KOPT-K1 (cell line): ENCODE measurements around the gene LRRIQ1.
"Not testable (repeated sequence)": the region's sequence is repeated elsewhere in the genome, so short reads cannot be mapped to it uniquely, and the experiment has no call there.

ENCODE experiments used
- H3K27ac ChIP-seq: fragments of 200-600 bp; sonication (generic); 2 replicates; pipeline ENCODE4 v1.5.1; 2016; ENCODE audit warnings: antibody characterized with exemption, mild to moderate bottlenecking, low read depth, low read length; ENCODE audit not compliant: poor library complexity, severe bottlenecking
- H3K36me3 ChIP-seq: fragments of 200-600 bp; sonication (generic); 2 replicates; pipeline ENCODE4 v1.5.1; 2017; ENCODE audit warnings: antibody characterized with exemption, mild to moderate bottlenecking, low read length, moderate library complexity; ENCODE audit not compliant: insufficient read depth
- H3K9me3 ChIP-seq: fragments of 200-600 bp; sonication (generic); 2 replicates; pipeline ENCODE4 v1.5.1; 2017; ENCODE audit warnings: antibody characterized with exemption, low read length, mild to moderate bottlenecking; ENCODE audit not compliant: insufficient read depth, poor library complexity, severe bottlenecking

The LRRIQ1 gene

GRCh38 chr12:85095501-85095900 is 59.4 kb downstream of the LRRIQ1 start:
- no peak overlapping the region for H3K27ac ChIP-seq
- H3K9me3 ChIP-seq: no peaks in the 10 kb centered on the region
- H3K36me3 ChIP-seq: no peaks in the 10 kb centered on the region

- Histone ChIP-seq H3K27ac (no peak overlapping the region), H3K36me3 (no peaks in the 10 kb centered on the region), H3K9me3 (no peaks in the 10 kb centered on the region)
Observed at GRCh38 chr12:85130646-85131045, 94.5 kb downstream of the LRRIQ1 start.

- no peaks in the 10 kb centered on the region for H3K36me3 ChIP-seq
- H3K27ac ChIP-seq: no peak overlapping the region
- H3K9me3 ChIP-seq: no peaks in the 10 kb centered on the region
Observed at GRCh38 chr12:85138833-85139232, 102.7 kb downstream of the LRRIQ1 start.

- no peak overlapping the region for H3K27ac ChIP-seq
- H3K36me3 ChIP-seq: no peaks in the 10 kb centered on the region
- H3K9me3 ChIP-seq: no peaks in the 10 kb centered on the region
Observed at GRCh38 chr12:85147331-85147730, 111.2 kb downstream of the LRRIQ1 start.

- Histone ChIP-seq H3K36me3 (no peaks in the 10 kb centered on the region), H3K27ac (no peak overlapping the region), H3K9me3 (no peaks in the 10 kb centered on the region)
Observed at GRCh38 chr12:85152311-85152729, 116.2 kb downstream of the LRRIQ1 start.

GRCh38 chr12:85155791-85156190 is 119.6 kb downstream of the LRRIQ1 start:
- H3K36me3 ChIP-seq: no peaks in the 10 kb centered on the region
- H3K27ac ChIP-seq: no peak overlapping the region
- no peaks in the 10 kb centered on the region for H3K9me3 ChIP-seq

GRCh38 chr12:85156569-85156968 is 120.4 kb downstream of the LRRIQ1 start:
- Histone ChIP-seq H3K9me3 (no peaks in the 10 kb centered on the region), H3K36me3 (no peaks in the 10 kb centered on the region), H3K27ac (no peak overlapping the region)

GRCh38 chr12:85157035-85157603 is 121.0 kb downstream of the LRRIQ1 start:
- no peaks in the 10 kb centered on the region for H3K9me3 ChIP-seq
- H3K27ac ChIP-seq: no peak overlapping the region

GRCh38 chr12:85163752-85164321 is 127.7 kb downstream of the LRRIQ1 start:
- Histone ChIP-seq H3K9me3 (no peaks in the 10 kb centered on the region), H3K36me3 (no peaks in the 10 kb centered on the region), H3K27ac (no peak overlapping the region)

More at GRCh38 chr12:85157035-85157603, 121.0 kb downstream of the LRRIQ1 start:
- H3K36me3 ChIP-seq: no peaks in the 10 kb centered on the region

GRCh38 chr12:85179680-85180270 is 143.6 kb downstream of the LRRIQ1 start:
- no peaks in the 10 kb centered on the region for H3K9me3 ChIP-seq
- no peaks in the 10 kb centered on the region for H3K36me3 ChIP-seq
- H3K27ac ChIP-seq: no peak overlapping the region

GRCh38 chr12:85182699-85183098 is 146.5 kb downstream of the LRRIQ1 start:
- H3K27ac ChIP-seq: no peak overlapping the region
- no peaks in the 10 kb centered on the region for H3K36me3 ChIP-seq
- no peaks in the 10 kb centered on the region for H3K9me3 ChIP-seq

- no peak overlapping the region for H3K27ac ChIP-seq
- H3K36me3 ChIP-seq: no peaks in the 10 kb centered on the region
- H3K9me3 ChIP-seq: no peaks in the 10 kb centered on the region
Observed at GRCh38 chr12:85183855-85184254, 147.7 kb downstream of the LRRIQ1 start.

- Histone ChIP-seq H3K36me3 (no peaks in the 10 kb centered on the region), H3K27ac (no peak overlapping the region), H3K9me3 (no peaks in the 10 kb centered on the region)
Observed at GRCh38 chr12:85186236-85186635, 150.1 kb downstream of the LRRIQ1 start.

- Histone ChIP-seq H3K36me3 (no peaks in the 10 kb centered on the region), H3K27ac (no peak overlapping the region), H3K9me3 (no peaks in the 10 kb centered on the region)
Observed at GRCh38 chr12:85188619-85189018, 152.5 kb downstream of the LRRIQ1 start.

- no peaks in the 10 kb centered on the region for H3K36me3 ChIP-seq
- no peaks in the 10 kb centered on the region for H3K9me3 ChIP-seq
- H3K27ac ChIP-seq: no peak overlapping the region
Observed at GRCh38 chr12:85190728-85191127, 154.6 kb downstream of the LRRIQ1 start.

GRCh38 chr12:85203809-85204208 is 167.7 kb downstream of the LRRIQ1 start:
- H3K36me3 ChIP-seq, H3K27ac ChIP-seq: not testable (repeated sequence)
- peaks cover 10% of the 10 kb centered on the region for H3K9me3 ChIP-seq
